ENCODE data around the gene SYT9.

Gene SYT9

GRCh38 chr11:7450836-7451235, 199.1 kb downstream of the SYT9 start:
- DNase-seq = no peak
- no peaks in the 10 kb centered on the region for H3K27me3 ChIP-seq (replicated peaks)
- H3K4me3 ChIP-seq (ENCODE audit: low read depth, low read length) = no peak overlapping the region
- in situ Hi-C loops (cut with HindIII; ENCODE audit: low pct_ligation_motif_present, low sequenced_read_pairs) = no loop called here
- no peak overlapping the region for H3K27ac ChIP-seq
- no peaks in the 10 kb centered on the region for H3K36me3 ChIP-seq (replicated peaks)
- TF ChIP-seq, protein P1, sequence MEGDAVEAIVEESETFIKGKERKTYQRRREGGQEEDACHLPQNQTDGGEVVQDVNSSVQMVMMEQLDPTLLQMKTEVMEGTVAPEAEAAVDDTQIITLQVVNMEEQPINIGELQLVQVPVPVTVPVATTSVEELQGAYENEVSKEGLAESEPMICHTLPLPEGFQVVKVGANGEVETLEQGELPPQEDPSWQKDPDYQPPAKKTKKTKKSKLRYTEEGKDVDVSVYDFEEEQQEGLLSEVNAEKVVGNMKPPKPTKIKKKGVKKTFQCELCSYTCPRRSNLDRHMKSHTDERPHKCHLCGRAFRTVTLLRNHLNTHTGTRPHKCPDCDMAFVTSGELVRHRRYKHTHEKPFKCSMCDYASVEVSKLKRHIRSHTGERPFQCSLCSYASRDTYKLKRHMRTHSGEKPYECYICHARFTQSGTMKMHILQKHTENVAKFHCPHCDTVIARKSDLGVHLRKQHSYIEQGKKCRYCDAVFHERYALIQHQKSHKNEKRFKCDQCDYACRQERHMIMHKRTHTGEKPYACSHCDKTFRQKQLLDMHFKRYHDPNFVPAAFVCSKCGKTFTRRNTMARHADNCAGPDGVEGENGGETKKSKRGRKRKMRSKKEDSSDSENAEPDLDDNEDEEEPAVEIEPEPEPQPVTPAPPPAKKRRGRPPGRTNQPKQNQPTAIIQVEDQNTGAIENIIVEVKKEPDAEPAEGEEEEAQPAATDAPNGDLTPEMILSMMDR (IDR thresholded peaks at IDR 0.05; ENCODE audit: low read depth, low read length, missing control alignments) = no peak

DNA sequence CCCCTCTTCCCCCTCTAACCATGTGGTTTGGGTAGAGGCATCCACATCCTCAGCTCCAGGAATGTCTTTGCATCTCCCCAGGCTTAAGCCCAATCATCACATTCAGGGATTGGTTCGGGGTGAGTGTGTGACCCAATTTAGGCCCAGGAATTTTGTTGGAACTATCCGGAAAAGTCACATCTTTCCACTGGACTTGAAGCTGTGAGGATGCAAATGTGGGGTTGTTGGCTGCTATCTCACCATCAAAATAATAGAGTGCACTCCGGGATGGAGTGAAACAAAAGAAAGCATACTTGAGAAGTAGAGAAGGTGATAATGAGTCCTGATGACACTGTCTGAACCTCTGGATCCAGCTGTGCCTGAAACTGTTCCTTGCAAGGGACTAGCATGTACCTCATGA, 199.8 kb downstream of the SYT9 start:
- Histone ChIP-seq H3K4me3 (ENCODE audit: low read depth, low read length) (no peak overlapping the region), H3K27me3 (replicated peaks) (no peaks in the 10 kb centered on the region), H3K27ac (no peak overlapping the region), H3K36me3 (replicated peaks) (no peaks in the 10 kb centered on the region)
- in situ Hi-C loops (cut with HindIII; ENCODE audit: low pct_ligation_motif_present, low sequenced_read_pairs) = no loop called here
- TF ChIP-seq, protein P1 (IDR thresholded peaks at IDR 0.05; ENCODE audit: low read depth, low read length, missing control alignments) = no peak
- no peak for DNase-seq

DNA sequence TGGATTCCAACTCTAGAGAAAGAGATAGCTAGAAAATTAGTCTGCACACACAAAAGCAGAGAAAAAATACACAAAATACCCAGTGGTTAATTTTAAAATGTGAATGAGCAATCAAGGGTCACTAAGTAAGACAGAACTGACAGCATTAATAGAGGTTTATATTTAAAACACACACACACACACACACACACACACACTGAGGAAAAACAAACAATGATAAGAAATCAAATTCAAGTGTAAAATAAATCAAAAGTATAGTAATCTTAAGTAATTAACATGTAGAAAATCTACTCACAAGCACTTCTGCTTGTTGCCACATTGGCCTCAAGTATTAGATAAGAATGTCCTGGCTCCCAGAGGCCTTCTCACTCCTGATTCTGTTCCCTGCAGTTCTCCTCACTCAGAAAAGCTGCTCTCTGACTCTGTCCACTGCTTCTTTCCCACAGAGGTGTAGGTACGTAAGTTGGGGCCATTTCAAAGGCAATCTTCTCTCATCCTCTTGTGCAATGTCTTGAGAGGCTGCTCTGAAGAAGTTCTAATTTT, 200.3 kb downstream of the SYT9 start:
- H3K36me3 ChIP-seq (replicated peaks) = no peaks in the 10 kb centered on the region
- no peak for DNase-seq
- H3K4me3 ChIP-seq (ENCODE audit: low read depth, low read length) = no peak overlapping the region
- TF ChIP-seq, protein P1 (IDR thresholded peaks at IDR 0.05; ENCODE audit: low read depth, low read length, missing control alignments) = no peak
- H3K27me3 ChIP-seq (replicated peaks) = no peaks in the 10 kb centered on the region
- in situ Hi-C loops (cut with HindIII; ENCODE audit: low pct_ligation_motif_present, low sequenced_read_pairs) = no loop called here
- no peak overlapping the region for H3K27ac ChIP-seq

DNA sequence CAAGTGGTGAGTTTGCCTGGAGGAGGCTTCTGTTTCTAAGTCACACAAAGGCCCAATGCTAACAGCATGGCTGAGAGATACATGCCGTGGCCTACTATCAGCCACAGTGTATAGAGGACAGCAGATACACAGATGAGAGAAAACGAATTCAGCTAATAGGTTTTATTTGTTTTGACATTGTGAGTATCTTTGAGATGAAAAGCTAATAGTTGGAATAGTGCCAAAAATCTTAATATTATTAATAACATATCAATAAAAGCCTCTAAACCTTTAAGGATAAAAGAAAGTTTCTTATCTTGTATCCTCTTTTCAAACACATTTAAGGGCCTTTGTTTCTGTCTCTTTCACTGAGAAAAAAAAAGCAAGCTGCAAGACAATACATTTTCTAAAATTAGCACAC, 203.2 kb downstream of the SYT9 start:
- TF ChIP-seq, protein P1 (IDR thresholded peaks at IDR 0.05; ENCODE audit: low read depth, low read length, missing control alignments) = no peak
- Histone ChIP-seq H3K27me3 (replicated peaks) (no peaks in the 10 kb centered on the region), H3K36me3 (replicated peaks) (no peaks in the 10 kb centered on the region), H3K27ac (no peak overlapping the region), H3K4me3 (ENCODE audit: low read depth, low read length) (no peak overlapping the region)
- no peak for DNase-seq
- in situ Hi-C loops (cut with HindIII; ENCODE audit: low pct_ligation_motif_present, low sequenced_read_pairs) = no loop called here

DNA sequence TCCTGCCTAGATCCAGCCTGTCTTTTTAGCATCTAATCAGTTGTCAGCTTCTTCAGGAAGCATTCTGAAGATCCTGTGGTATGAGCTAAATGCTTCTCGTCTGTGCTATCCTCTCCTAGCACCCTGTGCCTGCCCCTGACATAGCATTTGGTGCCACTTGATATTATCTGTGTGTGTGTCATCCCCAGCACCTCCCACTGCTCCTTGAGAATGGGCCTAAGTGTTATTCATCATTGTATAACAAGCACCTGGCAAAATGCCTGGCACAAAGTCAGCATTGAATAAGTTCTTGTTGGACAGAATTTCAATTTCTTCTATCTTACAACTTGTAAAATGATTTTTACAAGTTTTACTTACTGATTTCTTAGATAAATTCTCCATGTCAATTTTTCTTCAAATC, 205.5 kb downstream of the SYT9 start:
- H3K27me3 ChIP-seq (replicated peaks) = no peaks in the 10 kb centered on the region
- DNase-seq = peak; percentile 3
- no peak overlapping the region for H3K4me3 ChIP-seq (ENCODE audit: low read depth, low read length)
- no peak overlapping the region for H3K27ac ChIP-seq
- no peaks in the 10 kb centered on the region for H3K36me3 ChIP-seq (replicated peaks)
- in situ Hi-C loops (cut with HindIII; ENCODE audit: low pct_ligation_motif_present, low sequenced_read_pairs) = no loop called here
- TF ChIP-seq, protein P1 (IDR thresholded peaks at IDR 0.05; ENCODE audit: low read depth, low read length, missing control alignments) = no peak

- TF ChIP-seq, protein P1 (IDR thresholded peaks at IDR 0.05; ENCODE audit: low read depth, low read length, missing control alignments) = no peak
- no peak overlapping the region for H3K27ac ChIP-seq
- in situ Hi-C loops (cut with HindIII; ENCODE audit: low pct_ligation_motif_present, low sequenced_read_pairs) = no loop called here
- DNase-seq = no peak
- no peak overlapping the region for H3K4me3 ChIP-seq (ENCODE audit: low read depth, low read length)
- no peaks in the 10 kb centered on the region for H3K36me3 ChIP-seq (replicated peaks)
- no peaks in the 10 kb centered on the region for H3K27me3 ChIP-seq (replicated peaks)
These were observed 211.0 kb downstream of the SYT9 start for GRCh38 chr11:7462706-7463105.

All from brain microvascular endothelial cell (primary cell).